KOPT-K1 (cell line): ENCODE results near the gene CD40LG.

Source experiments
- H3K27ac ChIP-seq: fragments of 200-600 bp; sonication (generic); 2 replicates; pipeline ENCODE4 v1.5.1; 2016; ENCODE audit warnings: antibody characterized with exemption, mild to moderate bottlenecking, low read depth, low read length; ENCODE audit not compliant: poor library complexity, severe bottlenecking
- H3K36me3 ChIP-seq: fragments of 200-600 bp; sonication (generic); 2 replicates; pipeline ENCODE4 v1.5.1; 2017; ENCODE audit warnings: antibody characterized with exemption, mild to moderate bottlenecking, low read length, moderate library complexity; ENCODE audit not compliant: insufficient read depth
- H3K9me3 ChIP-seq: fragments of 200-600 bp; sonication (generic); 2 replicates; pipeline ENCODE4 v1.5.1; 2017; ENCODE audit warnings: antibody characterized with exemption, low read length, mild to moderate bottlenecking; ENCODE audit not compliant: insufficient read depth, poor library complexity, severe bottlenecking

The CD40LG gene

DNA sequence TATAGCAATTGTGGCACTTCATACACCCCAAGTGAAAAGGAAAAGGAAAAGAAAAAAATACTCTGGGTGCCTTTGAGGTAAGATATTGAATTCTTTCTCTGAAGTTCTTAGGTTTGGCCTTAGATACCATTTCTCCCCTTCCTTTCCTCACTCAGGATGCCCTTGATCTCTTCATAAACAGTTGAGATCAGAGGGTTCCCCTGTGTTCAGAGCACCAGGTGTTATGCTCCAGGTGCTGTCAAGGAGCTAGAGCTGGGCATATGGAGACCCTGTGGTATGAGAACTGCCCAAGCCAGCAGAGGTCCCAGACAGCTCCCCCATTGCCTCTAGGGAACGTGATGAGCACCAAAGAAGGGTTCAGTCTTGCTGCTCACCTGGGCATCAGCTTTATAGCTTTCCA lies 17.1 kb upstream of the CD40LG start:
- Histone ChIP-seq H3K27ac (peak overlapping the region; percentile 70), H3K36me3 (no peaks in the 10 kb centered on the region), H3K9me3 (no peaks in the 10 kb centered on the region)

GRCh38 chrX:136635235-136635634 lies 12.7 kb upstream of the CD40LG start:
- peak overlapping the region; percentile 74 for H3K27ac ChIP-seq
- H3K9me3 ChIP-seq: no peaks in the 10 kb centered on the region
- H3K36me3 ChIP-seq: no peaks in the 10 kb centered on the region

- H3K36me3 ChIP-seq: no peaks in the 10 kb centered on the region
- H3K9me3 ChIP-seq: no peaks in the 10 kb centered on the region
- H3K27ac ChIP-seq: peak overlapping the region; percentile 74
These were observed 11.8 kb upstream of the CD40LG start for GRCh38 chrX:136636121-136636520.

GRCh38 chrX:136639506-136640176 lies 8.3 kb upstream of the CD40LG start:
- H3K9me3 ChIP-seq: no peaks in the 10 kb centered on the region
- H3K27ac ChIP-seq: peak overlapping the region; percentile 38
- H3K36me3 ChIP-seq: no peaks in the 10 kb centered on the region

- Histone ChIP-seq H3K36me3 (no peaks in the 10 kb centered on the region), H3K27ac (peak overlapping the region; percentile 63), H3K9me3 (no peaks in the 10 kb centered on the region)
These were observed 4.7 kb upstream of the CD40LG start for GRCh38 chrX:136643243-136643642.

DNA sequence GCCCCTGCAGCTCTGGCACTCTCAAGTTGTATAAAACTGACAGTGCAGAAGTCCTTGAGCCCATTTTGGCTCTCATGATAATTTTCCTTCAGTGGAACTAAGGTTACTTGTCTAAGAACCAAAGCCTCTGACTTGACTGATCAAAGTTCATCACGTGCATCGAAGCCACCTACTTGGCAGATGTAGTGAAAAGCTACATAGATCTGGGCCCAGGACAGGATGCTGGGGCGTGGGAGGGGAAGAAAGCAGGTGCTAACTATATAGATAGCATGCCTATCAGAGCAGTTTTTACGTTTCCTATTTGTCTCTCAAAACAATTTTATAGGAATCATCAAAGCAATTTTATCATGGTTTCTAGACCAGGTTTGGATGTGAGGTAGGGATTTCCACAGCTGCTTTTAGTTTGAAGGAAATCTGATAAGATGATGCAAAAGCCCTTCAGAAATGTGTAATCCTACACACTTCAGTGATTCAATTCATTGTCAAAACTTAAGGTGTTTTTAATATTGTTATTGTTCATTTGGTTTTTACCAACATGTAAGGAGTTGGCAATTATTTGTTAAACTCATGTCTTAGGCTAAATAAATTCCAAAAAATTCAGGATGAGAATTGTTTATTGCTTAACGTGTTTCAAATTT lies 1.2 kb upstream of the CD40LG start:
- peaks cover 16% of the 10 kb centered on the region for H3K36me3 ChIP-seq
- H3K9me3 ChIP-seq: no peaks in the 10 kb centered on the region
- H3K27ac ChIP-seq: peak overlapping the region; percentile 91

GRCh38 chrX:136650811-136651210 lies 2.9 kb downstream of the CD40LG start:
- no peaks in the 10 kb centered on the region for H3K9me3 ChIP-seq
- H3K36me3 ChIP-seq: peaks cover 57% of the 10 kb centered on the region
- peak overlapping the region; percentile 91 for H3K27ac ChIP-seq

DNA sequence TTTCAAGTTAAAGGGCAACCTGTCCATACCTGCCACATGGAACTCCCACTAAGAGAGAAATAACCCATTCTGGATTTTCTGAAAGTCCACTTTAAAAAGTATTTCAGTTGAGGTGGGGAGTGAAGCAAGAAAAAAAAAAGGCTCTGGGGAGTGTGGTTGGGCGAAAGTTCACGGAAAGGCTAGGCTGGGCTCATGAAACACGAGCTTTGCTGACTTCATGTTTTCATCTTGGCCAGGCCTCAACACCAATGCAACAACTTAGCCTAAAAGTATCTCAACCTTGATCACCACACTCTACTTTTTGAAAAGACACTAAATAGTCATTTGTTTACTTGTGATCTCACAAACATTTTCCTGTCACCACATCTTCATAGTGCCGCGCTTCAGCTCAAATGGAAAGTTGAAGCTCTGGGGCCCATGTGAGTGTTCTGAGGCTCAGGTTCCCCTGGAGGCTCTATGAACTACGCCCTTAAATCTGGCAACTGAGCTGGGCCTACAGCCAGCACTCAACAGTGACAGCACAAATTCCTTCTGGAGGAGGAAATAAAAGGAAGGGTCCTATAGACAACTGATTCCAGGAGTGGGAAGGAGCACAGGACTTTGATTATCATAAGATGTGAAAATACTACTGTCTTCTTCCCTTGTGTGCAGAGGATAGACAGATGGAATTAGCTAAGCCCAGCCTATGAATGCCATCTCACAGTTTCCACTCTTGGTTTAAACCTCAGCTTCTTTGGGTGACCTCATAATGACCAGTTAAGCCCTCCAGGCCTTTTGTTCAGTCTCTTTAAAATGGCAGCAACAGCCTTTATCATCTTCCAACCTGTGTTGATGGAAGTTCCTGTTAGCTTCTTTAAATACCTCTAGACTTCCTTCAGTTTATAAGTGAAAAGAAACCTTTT lies 5.1 kb downstream of the CD40LG start:
- H3K9me3 ChIP-seq: no peaks in the 10 kb centered on the region
- peak overlapping the region; percentile 91 for H3K27ac ChIP-seq
- peaks cover 79% of the 10 kb centered on the region for H3K36me3 ChIP-seq

- no peaks in the 10 kb centered on the region for H3K9me3 ChIP-seq
- peak overlapping the region; percentile 91 for H3K27ac ChIP-seq
- H3K36me3 ChIP-seq: peaks cover 99% of the 10 kb centered on the region
These were observed 8.5 kb downstream of the CD40LG start for GRCh38 chrX:136656361-136656964.

GRCh38 chrX:136658151-136658550 lies 10.2 kb downstream of the CD40LG start:
- peaks cover 85% of the 10 kb centered on the region for H3K36me3 ChIP-seq
- peak overlapping the region; percentile 91 for H3K27ac ChIP-seq
- H3K9me3 ChIP-seq: no peaks in the 10 kb centered on the region

GRCh38 chrX:136659174-136659573 lies 11.2 kb downstream of the CD40LG start:
- Histone ChIP-seq H3K27ac (peak overlapping the region; percentile 91), H3K9me3 (peaks cover under 1% of the 10 kb centered on the region), H3K36me3 (peaks cover 79% of the 10 kb centered on the region)

DNA sequence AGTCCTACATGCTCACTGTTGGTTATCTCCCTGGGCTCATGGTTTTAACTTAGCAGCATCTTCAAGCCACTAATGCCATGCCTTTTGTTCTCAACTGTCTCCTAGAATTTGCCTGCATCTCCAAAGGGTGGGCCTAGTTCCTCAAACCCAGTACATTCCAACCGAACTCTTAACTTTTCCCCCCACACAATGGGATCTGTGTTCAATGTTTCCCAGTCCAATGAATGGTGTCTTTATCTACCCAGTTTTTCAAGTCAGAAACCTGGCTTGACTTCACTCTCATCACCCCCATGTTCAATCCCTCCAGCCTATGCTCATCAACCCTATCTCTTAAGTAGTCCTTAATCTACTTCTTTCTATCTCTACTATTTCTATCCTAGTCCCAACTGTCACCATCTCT lies 12.9 kb downstream of the CD40LG start:
- Histone ChIP-seq H3K36me3 (peaks cover 79% of the 10 kb centered on the region), H3K9me3 (peaks cover 18% of the 10 kb centered on the region)

DNA sequence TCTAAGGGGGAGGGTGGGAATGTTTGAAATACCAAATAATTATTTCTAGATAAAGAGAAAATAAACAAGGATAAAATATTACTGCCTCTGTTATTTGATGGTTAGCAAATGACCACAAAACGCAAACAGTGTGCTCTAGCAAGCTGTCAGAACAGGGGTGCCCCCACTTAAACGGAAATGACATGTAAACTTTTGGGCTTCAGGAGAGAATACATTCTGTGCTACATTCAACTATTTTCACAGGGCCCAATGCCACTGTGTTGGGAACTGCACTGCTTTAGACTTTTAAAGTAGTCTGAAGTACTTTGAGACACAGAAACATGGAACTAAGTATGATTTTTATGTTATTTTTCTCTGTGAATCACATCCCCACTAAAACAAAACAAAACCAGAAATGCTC lies 14.1 kb downstream of the CD40LG start:
- Histone ChIP-seq H3K9me3 (peaks cover 20% of the 10 kb centered on the region), H3K27ac (peak overlapping the region; percentile 91), H3K36me3 (peaks cover 79% of the 10 kb centered on the region)

More for the DNA sequence above, 12.9 kb downstream of the CD40LG start:
- peak overlapping the region; percentile 91 for H3K27ac ChIP-seq

DNA sequence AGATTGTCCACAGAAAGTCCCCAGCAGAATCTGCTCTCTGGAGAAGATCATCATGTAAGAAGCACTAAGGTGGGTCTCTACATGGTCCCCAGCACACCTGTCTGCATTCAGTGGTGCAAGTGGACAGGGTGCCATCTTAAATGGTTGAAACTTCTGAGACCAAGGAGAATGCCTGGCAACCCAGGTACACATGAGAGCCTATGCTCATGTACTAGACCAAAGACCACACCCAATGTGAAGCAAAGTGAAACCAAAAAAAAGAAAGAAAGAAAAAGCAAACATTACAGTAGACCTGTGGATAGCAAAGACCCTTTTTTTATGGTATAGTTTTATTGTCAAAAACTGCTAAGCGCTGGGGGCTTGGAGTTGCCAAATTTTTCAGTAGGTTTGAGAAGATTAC lies 15.0 kb downstream of the CD40LG start:
- peaks cover 20% of the 10 kb centered on the region for H3K9me3 ChIP-seq
- H3K27ac ChIP-seq: peak overlapping the region; percentile 91
- peaks cover 79% of the 10 kb centered on the region for H3K36me3 ChIP-seq
